GM18505 (cell line): Measurements from ENCODE around the gene LRP10.
A peak's percentile ranks its signal among the peaks of the same experiment; 100 is the strongest.

Experiments
- ATAC-seq: cut with Tn5 transposase; IDR thresholded peaks from one replicate; pipeline ENCODE4 v1.9.1; 2021; ENCODE audit not compliant: unreplicated experiment
- POLR2A ChIP-seq: IDR thresholded peaks from 4 replicates; pipeline ENCODE4 v1.6.1; 2011; ENCODE audit warnings: borderline replicate concordance; ENCODE audit not compliant: insufficient read depth, insufficient read length; ENCODE audit errors: extremely low read depth

LRP10 gene

GRCh38 chr14:22882529-22883172 is 11.1 kb downstream of the LRP10 start:
- TF ChIP-seq POLR2A: no peak
- no peak for ATAC-seq

GRCh38 chr14:22883173-22883976 is 11.8 kb downstream of the LRP10 start, which contains the start of gene REM2:
Gene REM2 (plus strand): TSS chr14:22883222. CDS start chr14:22883288, 66 bp downstream.
- ATAC-seq: no peak
- no peak for TF ChIP-seq POLR2A

DNA sequence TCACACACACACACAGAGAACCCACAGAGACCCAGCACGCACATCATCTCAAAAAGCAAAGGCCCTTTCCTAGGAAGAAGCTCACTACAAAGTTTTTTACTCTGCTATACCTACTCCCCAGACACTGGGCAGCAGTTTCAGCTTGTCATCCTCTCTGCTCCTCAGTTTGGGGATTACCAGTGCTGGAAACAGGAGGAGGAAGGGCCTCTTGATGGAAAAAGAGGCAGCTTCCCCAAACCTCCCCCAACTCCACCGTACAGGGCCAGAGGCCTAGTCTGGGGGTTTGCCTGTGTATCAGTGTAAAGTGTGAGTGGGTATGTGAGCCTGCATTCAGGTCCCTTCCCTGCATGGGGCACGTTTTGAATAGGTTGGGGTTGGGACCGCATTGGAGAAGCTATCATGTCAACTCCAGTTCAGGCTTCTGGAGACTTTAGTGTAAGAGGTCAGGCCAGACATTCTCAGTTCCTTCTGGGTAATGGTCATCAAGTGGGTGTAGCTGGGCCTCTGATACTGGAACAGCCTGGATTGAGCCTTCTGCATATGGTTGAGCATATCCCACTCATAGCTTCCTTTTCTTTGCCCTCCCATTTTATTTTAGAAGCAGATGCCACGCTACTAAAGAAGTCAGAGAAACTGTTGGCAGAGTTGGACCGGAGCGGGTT is 12.7 kb downstream of the LRP10 start:
- ATAC-seq: no peak
- TF ChIP-seq POLR2A: no peak

GRCh38 chr14:22884738-22885523 is 13.4 kb downstream of the LRP10 start:
- TF ChIP-seq POLR2A: no peak
- no peak for ATAC-seq

- no peak for TF ChIP-seq POLR2A
- ATAC-seq: no peak
Measured at GRCh38 chr14:22885975-22886374, 14.4 kb downstream of the LRP10 start.

DNA sequence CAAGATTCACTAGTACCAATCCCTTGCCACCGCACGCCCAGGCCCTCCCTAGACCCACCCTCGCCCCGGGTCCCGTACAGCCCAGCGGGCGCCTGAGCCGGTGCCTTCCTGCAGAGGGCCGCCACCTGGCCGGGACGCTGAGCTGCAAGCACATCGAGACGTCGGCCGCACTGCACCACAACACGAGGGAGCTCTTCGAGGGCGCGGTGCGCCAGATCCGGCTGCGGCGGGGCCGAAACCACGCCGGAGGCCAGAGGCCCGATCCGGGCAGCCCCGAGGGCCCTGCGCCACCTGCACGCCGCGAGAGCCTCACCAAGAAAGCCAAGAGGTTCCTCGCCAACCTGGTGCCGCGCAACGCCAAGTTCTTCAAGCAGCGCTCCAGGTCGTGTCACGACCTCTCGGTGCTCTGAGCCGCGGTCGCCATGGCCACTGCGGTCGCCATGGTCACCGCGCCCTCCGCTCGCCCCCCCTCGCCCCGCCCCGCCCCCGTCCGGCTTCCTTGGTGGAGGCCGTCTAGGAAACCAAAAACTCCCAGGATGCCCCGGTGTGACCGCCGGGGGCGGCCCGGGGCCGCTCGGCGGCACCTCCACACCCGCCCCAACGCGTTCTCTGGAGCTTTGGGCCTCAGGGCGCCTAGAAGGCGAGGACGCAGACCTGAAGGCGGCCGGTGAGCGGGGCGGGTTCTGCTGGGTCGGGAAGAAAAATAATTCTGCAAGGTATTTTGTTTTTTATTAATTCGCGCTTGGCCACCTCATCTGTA is 15.1 kb downstream of the LRP10 start:
- ATAC-seq: peak; percentile 43
- peak; percentile 86 for TF ChIP-seq POLR2A

GRCh38 chr14:22887260-22887989 is 15.9 kb downstream of the LRP10 start:
- peak; percentile 42 for ATAC-seq
- no peak for TF ChIP-seq POLR2A

DNA sequence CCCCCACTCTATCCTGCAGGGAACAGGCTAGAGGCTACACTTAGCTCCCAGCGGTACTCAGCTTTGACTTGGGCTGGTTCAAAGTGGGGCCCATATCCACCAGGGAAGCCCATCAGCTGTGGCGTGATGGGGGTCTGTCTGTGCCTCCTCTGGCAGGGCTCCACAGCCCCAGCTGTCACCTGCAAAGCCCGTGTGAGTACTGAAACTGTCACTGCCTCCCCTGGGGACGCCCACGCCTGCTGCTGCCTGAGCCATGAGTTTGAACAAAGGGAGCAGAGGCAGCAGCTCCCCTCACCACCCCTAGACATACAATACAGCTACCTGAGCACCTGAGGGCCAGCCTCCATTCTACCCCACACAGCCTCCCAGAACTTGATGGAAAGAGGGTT is 16.4 kb downstream of the LRP10 start:
- ATAC-seq: peak; percentile 41
- TF ChIP-seq POLR2A: peak; percentile 70

DNA sequence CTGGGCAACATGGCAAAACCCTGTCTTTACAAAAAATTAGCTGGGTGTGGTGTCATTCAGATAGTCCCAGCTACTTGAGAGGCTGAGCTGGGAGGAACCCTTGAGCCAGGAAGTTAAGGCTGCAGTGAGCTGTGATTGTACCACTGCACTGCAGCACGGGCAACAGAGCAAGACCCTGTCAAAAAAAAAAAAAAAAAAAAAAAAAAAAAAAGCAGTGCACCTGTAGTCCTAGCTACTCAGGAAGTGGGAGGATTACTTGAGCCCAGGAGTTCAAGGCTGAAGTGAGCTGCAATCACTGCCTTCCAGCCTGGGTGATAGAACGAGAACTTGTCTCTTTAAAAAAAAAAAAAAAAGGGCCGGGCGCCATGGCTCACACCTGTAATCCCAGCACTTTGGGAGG is 17.1 kb downstream of the LRP10 start:
- ATAC-seq: no peak
- TF ChIP-seq POLR2A: no peak

DNA sequence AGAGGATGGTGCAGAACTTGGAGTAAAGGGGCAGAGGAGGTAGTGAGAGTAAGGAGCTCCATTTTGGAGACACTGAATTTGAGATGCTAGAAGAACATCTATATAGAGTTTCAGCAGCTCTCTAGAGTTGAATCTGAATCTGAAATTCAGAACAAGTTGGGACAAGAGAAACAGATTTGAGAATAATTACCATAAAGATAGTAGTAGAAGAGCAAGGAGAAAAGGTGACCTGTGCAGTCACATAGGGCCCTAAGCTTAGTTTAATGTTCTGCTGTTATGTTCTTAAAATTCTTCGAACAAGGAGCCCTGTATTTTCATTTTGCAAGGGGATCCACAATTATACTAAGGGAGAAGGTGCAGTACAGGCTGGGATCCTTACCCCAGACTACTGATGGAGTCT is 18.9 kb downstream of the LRP10 start:
- no peak for TF ChIP-seq POLR2A
- ATAC-seq: no peak

- ATAC-seq: no peak
- TF ChIP-seq POLR2A: no peak
Measured at GRCh38 chr14:22892488-22892887, 20.9 kb downstream of the LRP10 start.

DNA sequence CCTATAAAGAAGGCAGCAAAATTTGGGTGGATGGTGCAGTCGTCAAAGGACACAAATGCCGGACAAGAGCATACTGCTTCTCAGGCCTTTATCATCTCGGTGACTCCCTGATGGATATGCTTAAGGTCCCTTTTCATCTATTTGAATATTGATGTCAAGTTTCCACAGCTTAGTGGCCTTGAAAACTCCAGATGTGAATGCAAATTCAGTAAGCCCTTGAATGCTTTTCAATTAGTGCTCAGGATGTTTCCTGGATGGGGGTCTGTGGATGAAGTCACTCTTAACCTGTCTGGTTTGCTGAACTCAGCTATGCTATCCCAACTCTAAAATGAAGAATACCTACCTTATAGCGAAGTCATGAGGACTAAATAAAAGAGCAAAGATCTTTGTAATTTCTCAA is 22.2 kb downstream of the LRP10 start:
- TF ChIP-seq POLR2A: no peak
- ATAC-seq: no peak

DNA sequence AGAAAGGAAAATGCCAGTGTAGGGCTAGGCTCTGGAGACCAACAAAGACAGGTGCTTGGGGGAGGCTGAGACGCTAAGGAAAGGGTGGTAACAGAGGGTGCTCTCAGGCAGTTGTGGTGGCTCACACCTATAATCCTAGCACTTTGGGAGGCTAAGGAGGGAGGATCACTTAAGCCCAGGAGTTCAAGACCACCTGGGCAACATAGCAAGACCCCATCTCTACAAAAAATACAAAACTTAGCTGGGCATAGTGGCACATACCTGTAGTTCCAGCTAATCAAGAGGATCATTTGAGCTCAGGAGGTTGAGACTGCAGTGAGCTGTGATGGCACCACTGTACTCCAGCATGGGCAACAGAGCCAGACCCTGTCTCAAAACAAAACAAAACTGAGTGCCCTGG is 23.9 kb downstream of the LRP10 start:
- no peak for TF ChIP-seq POLR2A
- ATAC-seq: no peak

- ATAC-seq: no peak
- no peak for TF ChIP-seq POLR2A
Measured at GRCh38 chr14:22896356-22896755, 24.8 kb downstream of the LRP10 start.
